MM.1S (cell line): ENCODE data around the gene EAF1.
"Not testable (repeated sequence)": the region's sequence is repeated elsewhere in the genome, so short reads cannot be mapped to it uniquely, and the experiment has no call there.

ENCODE experiments used
- DNase-seq: peaks from one replicate; pipeline ENCODE4 v3.0.0-alpha.2; 2015
- H2AFZ ChIP-seq: fragments of 300-600 bp; sonication (generic); 2 replicates; pipeline ENCODE4 v1.6.0; 2016; ENCODE audit warnings: antibody characterized with exemption, low read length
- H3F3A ChIP-seq: fragments of 300-600 bp; sonication (generic); 2 replicates; pipeline ENCODE4 v1.6.1; 2016; ENCODE audit warnings: mild to moderate bottlenecking, antibody characterized with exemption, low read length, moderate library complexity, mixed read lengths; ENCODE audit not compliant: insufficient read depth
- H3K27ac ChIP-seq: fragments of 300-600 bp; sonication (generic); 2 replicates; pipeline ENCODE4 v1.5.1; 2016; ENCODE audit warnings: mild to moderate bottlenecking, low read length
- H3K27me3 ChIP-seq: fragments of 300-600 bp; sonication (generic); replicated peaks from 2 replicates; pipeline ENCODE4 v1.6.0; 2016; ENCODE audit warnings: low read length; ENCODE audit not compliant: insufficient read depth
- H3K36me3 ChIP-seq: fragments of 300-600 bp; sonication (generic); replicated peaks from 2 replicates; pipeline ENCODE4 v1.6.1; 2016; ENCODE audit warnings: mild to moderate bottlenecking, low read length, mixed read lengths; ENCODE audit not compliant: insufficient read depth
- H3K4me1 ChIP-seq: fragments of 300-600 bp; sonication (generic); 2 replicates; pipeline ENCODE4 v1.6.1; 2016; ENCODE audit warnings: low read length, mixed read lengths
- H3K4me2 ChIP-seq: fragments of 300-600 bp; sonication (generic); 2 replicates; pipeline ENCODE4 v1.6.0; 2016; ENCODE audit warnings: low read depth, low read length
- H3K4me3 ChIP-seq: fragments of 300-600 bp; sonication (generic); 2 replicates; pipeline ENCODE4 v1.5.1; 2016; ENCODE audit warnings: low read length, mixed read lengths
- H3K79me2 ChIP-seq: fragments of 300-600 bp; sonication (generic); 2 replicates; pipeline ENCODE4 v1.6.1; 2016; ENCODE audit warnings: mixed run types, low read length, mixed read lengths
- H3K9ac ChIP-seq: fragments of 300-600 bp; sonication (generic); 2 replicates; pipeline ENCODE4 v1.6.1; 2016; ENCODE audit warnings: low read length, mixed read lengths
- H3K9me2 ChIP-seq: fragments of 300-600 bp; sonication (generic); replicated peaks from 2 replicates; pipeline ENCODE4 v1.6.1; 2016; ENCODE audit warnings: mild to moderate bottlenecking, low read length, mixed read lengths; ENCODE audit not compliant: insufficient read depth
- H3K9me3 ChIP-seq: fragments of 300-600 bp; sonication (generic); replicated peaks from 2 replicates; pipeline ENCODE4 v1.6.1; 2016; ENCODE audit warnings: mild to moderate bottlenecking, low read length, mixed read lengths; ENCODE audit not compliant: insufficient read depth
- H4K20me1 ChIP-seq: fragments of 300-600 bp; sonication (generic); 2 replicates; pipeline ENCODE4 v1.6.1; 2016; ENCODE audit warnings: mild to moderate bottlenecking, low read length, moderate library complexity, mixed read lengths; ENCODE audit not compliant: insufficient read depth
- EZH2 ChIP-seq: fragments of 300-600 bp; sonication (generic); optimal IDR thresholded peaks from 2 replicates; pipeline ENCODE3; 2017; ENCODE audit warnings: low read depth, mild to moderate bottlenecking, antibody characterized with exemption, low read length, mixed read lengths
- EZH2phosphoT487 ChIP-seq: fragments of 300-600 bp; sonication (generic); IDR thresholded peaks from 2 replicates; pipeline ENCODE4 v1.6.1; 2018; ENCODE audit warnings: antibody characterized with exemption, low read length
- TF ChIP-seq, protein P1 (sequence below): fragments of 300-600 bp; sonication (generic); IDR thresholded peaks from 2 replicates; pipeline ENCODE4 v1.5.1; 2016; ENCODE audit warnings: antibody characterized with exemption, low read length, mixed read lengths

Gene EAF1

GRCh38 chr3:15387171-15387581 is 40.2 kb upstream of the EAF1 start:
- H3K9me2 ChIP-seq, result no peaks in the 10 kb centered on the region
- no peaks in the 10 kb centered on the region for H3K27me3 ChIP-seq
- no peak for DNase-seq
- no peaks in the 10 kb centered on the region for H3K79me2 ChIP-seq
- peaks cover 39% of the 10 kb centered on the region for H3K4me1 ChIP-seq
- H3K9ac ChIP-seq, result no peak overlapping the region
- no peaks in the 10 kb centered on the region for H3K9me3 ChIP-seq
- no peaks in the 10 kb centered on the region for H3K36me3 ChIP-seq
- no peak overlapping the region for H3K27ac ChIP-seq
- no peak overlapping the region for H3K4me2 ChIP-seq
- no peak overlapping the region for H2AFZ ChIP-seq
- H3K4me3 ChIP-seq, result no peak overlapping the region
- H4K20me1 ChIP-seq, result no peaks in the 10 kb centered on the region
- TF ChIP-seq, protein P1, sequence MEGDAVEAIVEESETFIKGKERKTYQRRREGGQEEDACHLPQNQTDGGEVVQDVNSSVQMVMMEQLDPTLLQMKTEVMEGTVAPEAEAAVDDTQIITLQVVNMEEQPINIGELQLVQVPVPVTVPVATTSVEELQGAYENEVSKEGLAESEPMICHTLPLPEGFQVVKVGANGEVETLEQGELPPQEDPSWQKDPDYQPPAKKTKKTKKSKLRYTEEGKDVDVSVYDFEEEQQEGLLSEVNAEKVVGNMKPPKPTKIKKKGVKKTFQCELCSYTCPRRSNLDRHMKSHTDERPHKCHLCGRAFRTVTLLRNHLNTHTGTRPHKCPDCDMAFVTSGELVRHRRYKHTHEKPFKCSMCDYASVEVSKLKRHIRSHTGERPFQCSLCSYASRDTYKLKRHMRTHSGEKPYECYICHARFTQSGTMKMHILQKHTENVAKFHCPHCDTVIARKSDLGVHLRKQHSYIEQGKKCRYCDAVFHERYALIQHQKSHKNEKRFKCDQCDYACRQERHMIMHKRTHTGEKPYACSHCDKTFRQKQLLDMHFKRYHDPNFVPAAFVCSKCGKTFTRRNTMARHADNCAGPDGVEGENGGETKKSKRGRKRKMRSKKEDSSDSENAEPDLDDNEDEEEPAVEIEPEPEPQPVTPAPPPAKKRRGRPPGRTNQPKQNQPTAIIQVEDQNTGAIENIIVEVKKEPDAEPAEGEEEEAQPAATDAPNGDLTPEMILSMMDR, result no peak
- TF ChIP-seq EZH2phosphoT487 (no peak), EZH2 (no peak)
- peaks cover 27% of the 10 kb centered on the region for H3F3A ChIP-seq

DNA sequence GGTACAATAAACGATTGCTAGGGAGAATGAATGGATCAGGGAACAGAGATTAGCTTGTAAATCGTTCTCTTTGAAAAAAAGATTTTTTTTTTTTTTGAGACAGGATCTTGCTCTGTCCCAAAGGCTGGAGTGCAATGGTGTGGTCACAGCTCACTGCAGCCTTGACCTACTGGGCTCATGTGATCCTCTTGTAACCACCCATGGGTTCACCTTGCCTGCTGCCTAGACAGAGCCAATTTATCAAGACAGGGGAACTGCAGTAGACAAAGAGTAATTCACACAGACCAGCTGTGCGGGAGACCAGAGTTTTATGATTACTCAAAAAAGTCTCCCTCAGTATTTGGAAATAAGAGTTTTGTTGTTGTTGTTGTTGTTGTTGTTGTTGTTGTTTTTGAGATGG is 39.7 kb upstream of the EAF1 start:
- Histone ChIP-seq H3K4me1 (peaks cover 39% of the 10 kb centered on the region), H3K36me3 (no peaks in the 10 kb centered on the region), H3K27ac (no peak overlapping the region), H3K27me3 (no peaks in the 10 kb centered on the region), H3K4me3 (no peak overlapping the region), H3K4me2 (no peak overlapping the region), H2AFZ (no peak overlapping the region), H3F3A (peaks cover 27% of the 10 kb centered on the region), H3K79me2 (no peaks in the 10 kb centered on the region), H3K9ac (no peak overlapping the region), H3K9me3 (no peaks in the 10 kb centered on the region), H3K9me2 (no peaks in the 10 kb centered on the region), H4K20me1 (no peaks in the 10 kb centered on the region)
- DNase-seq, result no peak
- TF ChIP-seq EZH2phosphoT487, result no peak
- TF ChIP-seq EZH2, result no peak
- TF ChIP-seq, protein P1, result no peak

DNA sequence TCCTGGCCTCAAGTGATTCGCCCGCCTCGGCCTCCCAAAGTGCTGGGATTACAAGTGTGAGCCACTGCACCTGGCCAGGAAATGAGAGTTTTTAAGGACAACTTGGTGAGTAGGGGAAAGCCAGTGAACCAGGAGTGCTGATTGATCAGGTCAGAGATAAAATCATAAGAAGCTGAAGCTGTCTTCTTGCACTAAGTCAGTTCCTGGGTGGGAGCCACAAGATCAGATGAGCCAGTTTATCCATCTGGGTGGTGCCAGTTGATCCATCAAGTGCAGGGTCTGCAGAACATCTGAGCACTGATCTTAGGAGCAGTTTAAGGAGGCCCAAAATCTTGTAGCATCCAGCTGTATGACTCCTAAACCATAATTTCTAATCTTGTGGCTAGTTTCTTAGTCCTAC is 39.1 kb upstream of the EAF1 start:
- H3K79me2 ChIP-seq, H3K9me2 ChIP-seq, H3K4me3 ChIP-seq, H3K27me3 ChIP-seq, H3K4me2 ChIP-seq, H2AFZ ChIP-seq, H3K36me3 ChIP-seq, H3K9ac ChIP-seq, DNase-seq, H4K20me1 ChIP-seq, H3K27ac ChIP-seq, H3K9me3 ChIP-seq: not testable (repeated sequence)
- Histone ChIP-seq H3F3A (peaks cover 27% of the 10 kb centered on the region), H3K4me1 (peaks cover 39% of the 10 kb centered on the region)

- peaks cover 9% of the 10 kb centered on the region for H3F3A ChIP-seq
These were observed 36.9 kb upstream of the EAF1 start for GRCh38 chr3:15390460-15390859.

More at GRCh38 chr3:15390460-15390859, 36.9 kb upstream of the EAF1 start:
- no peaks in the 10 kb centered on the region for H3K9me2 ChIP-seq
- no peaks in the 10 kb centered on the region for H4K20me1 ChIP-seq
- no peaks in the 10 kb centered on the region for H3K36me3 ChIP-seq
- no peaks in the 10 kb centered on the region for H3K27me3 ChIP-seq
- no peaks in the 10 kb centered on the region for H3K9me3 ChIP-seq
- no peak for DNase-seq
- H3K79me2 ChIP-seq, result no peaks in the 10 kb centered on the region
- peaks cover 20% of the 10 kb centered on the region for H3K4me1 ChIP-seq
- H2AFZ ChIP-seq, result no peak overlapping the region
- no peak overlapping the region for H3K27ac ChIP-seq
- H3K4me3 ChIP-seq, result no peak overlapping the region
- H3K9ac ChIP-seq, result no peak overlapping the region
- H3K4me2 ChIP-seq, result no peak overlapping the region
- TF ChIP-seq EZH2 (no peak), EZH2phosphoT487 (no peak)
